Natural killer cell (primary cell): ENCODE measurements around the gene CPEB4. TPM values are rescaled to one million over a fixed set of nuclear protein-coding genes. Genes with fewer than 3 reads are reported as not detected.
A peak's percentile ranks its signal among the peaks of the same experiment; 100 is the strongest.

Experiments
- ATAC-seq, 3 donors: fragments of 150-1000 bp in 2 of 3; fragments of 200-7000 bp in 1 of 3; cut with Tn5 transposase; 1 replicate in 1 of 3; 2 replicates in 2 of 3; pipeline ENCODE4 v1.10.0; 2021; ENCODE audit warnings: mild to moderate bottlenecking in 2 of 3, moderate library complexity in 2 of 3
- DNase-seq, 2 donors: peaks; one replicate each; pipeline versions ENCODE4 v3.0.0 to v3.0.0-alpha.2; 2013 to 2021; ENCODE audit warnings: mixed read lengths in 1 of 2
- H3K27ac ChIP-seq: one replicate; pipeline ENCODE4 v1.5.1; 2013; ENCODE audit warnings: mild to moderate bottlenecking, low read length
- H3K27me3 ChIP-seq: one replicate; pipeline ENCODE4 v1.6.1; 2013; ENCODE audit warnings: low read length; ENCODE audit not compliant: control insufficient read depth, insufficient read depth
- H3K36me3 ChIP-seq: one replicate; pipeline ENCODE4 v1.6.1; 2013; ENCODE audit warnings: low read length; ENCODE audit not compliant: control insufficient read depth, insufficient read depth
- H3K4me1 ChIP-seq: one replicate; pipeline ENCODE4 v1.6.1; 2013; ENCODE audit warnings: low read length; ENCODE audit not compliant: control insufficient read depth, insufficient read depth
- H3K4me3 ChIP-seq: one replicate; pipeline ENCODE4 v1.5.1; 2013; ENCODE audit warnings: low read length
- H3K9me3 ChIP-seq: one replicate; pipeline ENCODE4 v1.6.1; 2013; ENCODE audit warnings: low read length; ENCODE audit not compliant: control insufficient read depth, insufficient read depth
- H3K27ac Mint-ChIP-seq, 2 donors: one replicate each; pipeline ENCODE4 v1.8.0; 2022; ENCODE audit warnings: mild to moderate bottlenecking in 2 of 2, mixed read lengths in 2 of 2, moderate library complexity in 1 of 2
- H3K27me3 Mint-ChIP-seq, 2 donors: one replicate each; pipeline ENCODE4 v1.8.0; 2022; ENCODE audit warnings: low read depth in 2 of 2, mixed read lengths in 2 of 2
- H3K36me3 Mint-ChIP-seq: one replicate; pipeline ENCODE4 v1.8.0; 2022; ENCODE audit warnings: mixed read lengths
- H3K4me1 Mint-ChIP-seq, 2 donors: one replicate each; pipeline ENCODE4 v1.8.0; 2022; ENCODE audit warnings: mixed read lengths in 2 of 2
- H3K4me3 Mint-ChIP-seq: one replicate; pipeline ENCODE4 v1.8.0; 2022; ENCODE audit warnings: mild to moderate bottlenecking, moderate library complexity, mixed read lengths
- H3K9me3 Mint-ChIP-seq, 2 donors: one replicate each; pipeline ENCODE4 v1.8.0; 2022; ENCODE audit warnings: mixed read lengths in 2 of 2
- CTCF ChIP-seq: fragments of 200-600 bp; IDR thresholded peaks from one replicate; pipeline ENCODE4 v1.8.0; 2022; ENCODE audit warnings: antibody characterized with exemption
- WGBS: methylation state at CpG from one replicate; pipeline ENCODE4 v1.1.7; 2013; ENCODE audit warnings: missing lambda C conversion rate; ENCODE audit not compliant: insufficient coverage; 5-methylcytosine and 5-hydroxymethylcytosine counted together
- intact Hi-C: fragments of 100-400 bp; cut with micrococcal nuclease; formaldehyde crosslinking; loops from one replicate; pipeline ENCODE4 v1.14.2; 2022
- total RNA-seq, 4 donors: library from RNA; stranded (reverse); fragments of 120-200 nt in 1 of 4; gene quantifications; one replicate each; pipeline versions ENCODE4 v1.2.3 to v1.2.4, GENCODE V29; 2013 to 2022

The CPEB4 gene
- total RNA-seq, 3 donors from 2014 or later (not counting 1 experiment from before 2014, with no cell fraction given): 44.4 to 60.4 (median 55.1) TPM

- no peak for TF ChIP-seq CTCF
- DNase-seq: no peak
- no peaks in the 10 kb centered on the region for H3K9me3 Mint-ChIP-seq
- no peak for ATAC-seq
- peaks cover 4% of the 10 kb centered on the region for H3K4me1 ChIP-seq
- 96% methylated on average over 3 of the region's 3 CpGs for WGBS
- H3K9me3 ChIP-seq: no peaks in the 10 kb centered on the region
- H3K27ac Mint-ChIP-seq: no peak overlapping the region
- H3K27me3 Mint-ChIP-seq: no peaks in the 10 kb centered on the region
- intact Hi-C loops: no loop called here
- H3K27me3 ChIP-seq: no peaks in the 10 kb centered on the region
- H3K4me3 Mint-ChIP-seq: peak overlapping the region; percentile 13
- H3K4me3 ChIP-seq: no peak overlapping the region
- H3K36me3 ChIP-seq: peaks cover 5% of the 10 kb centered on the region
- no peaks in the 10 kb centered on the region for H3K36me3 Mint-ChIP-seq
- H3K4me1 Mint-ChIP-seq: peaks cover 7 to 16% of the 10 kb centered on the region in 2 donors
- H3K27ac ChIP-seq: no peak overlapping the region
These were observed 32.9 kb downstream of the CPEB4 start for GRCh38 chr5:173920866-173921555.

GRCh38 chr5:173922527-173922926 is 34.4 kb downstream of the CPEB4 start:
- H3K27ac Mint-ChIP-seq: no peak overlapping the region
- no peaks in the 10 kb centered on the region for H3K9me3 Mint-ChIP-seq

GRCh38 chr5:173923218-173924095 is 35.3 kb downstream of the CPEB4 start:
- H3K4me3 ChIP-seq: no peak overlapping the region
- no peaks in the 10 kb centered on the region for H3K27me3 ChIP-seq
- peaks cover 7 to 16% of the 10 kb centered on the region in 2 donors for H3K4me1 Mint-ChIP-seq
- no peak for TF ChIP-seq CTCF
- no peak overlapping the region for H3K27ac Mint-ChIP-seq
- no peaks in the 10 kb centered on the region for H3K36me3 Mint-ChIP-seq
- H3K36me3 ChIP-seq: peaks cover 7% of the 10 kb centered on the region
- H3K27me3 Mint-ChIP-seq: no peaks in the 10 kb centered on the region
- intact Hi-C loops: no loop called here
- DNase-seq: no peak
- H3K27ac ChIP-seq: no peak overlapping the region
- H3K9me3 Mint-ChIP-seq: no peaks in the 10 kb centered on the region
- no peaks in the 10 kb centered on the region for H3K9me3 ChIP-seq
- H3K4me3 Mint-ChIP-seq: no peak overlapping the region
- 74% methylated on average over 3 of the region's 3 CpGs for WGBS
- H3K4me1 ChIP-seq: no peaks in the 10 kb centered on the region
- no peak for ATAC-seq

More at GRCh38 chr5:173922527-173922926, 34.4 kb downstream of the CPEB4 start:
- TF ChIP-seq CTCF: no peak
- no peaks in the 10 kb centered on the region for H3K27me3 ChIP-seq
- Mint-ChIP-seq H3K4me1 (peaks cover 7 to 16% of the 10 kb centered on the region in 2 donors), H3K4me3 (no peak overlapping the region), H3K27me3 (no peaks in the 10 kb centered on the region), H3K36me3 (no peaks in the 10 kb centered on the region)
- no peaks in the 10 kb centered on the region for H3K9me3 ChIP-seq
- no peak overlapping the region for H3K27ac ChIP-seq
- H3K4me1 ChIP-seq: peaks cover under 1% of the 10 kb centered on the region
- ATAC-seq: no peak
- DNase-seq: no peak
- intact Hi-C loops: no loop called here
- no peak overlapping the region for H3K4me3 ChIP-seq
- no CpG with 5 or more reads among the region's 2 CpGs for WGBS
- peaks cover 7% of the 10 kb centered on the region for H3K36me3 ChIP-seq
